Ramos (cell line): ENCODE results near the gene PLCXD3.

Experiments used
- in situ Hi-C: fragments of 300-500 bp; cut with MboI; formaldehyde crosslinking; loops from one replicate; pipeline ENCODE4 v1.14.3; 2022; ENCODE audit warnings: low sequenced_read_pairs; ENCODE audit not compliant: unreplicated experiment

PLCXD3 gene, protein sequence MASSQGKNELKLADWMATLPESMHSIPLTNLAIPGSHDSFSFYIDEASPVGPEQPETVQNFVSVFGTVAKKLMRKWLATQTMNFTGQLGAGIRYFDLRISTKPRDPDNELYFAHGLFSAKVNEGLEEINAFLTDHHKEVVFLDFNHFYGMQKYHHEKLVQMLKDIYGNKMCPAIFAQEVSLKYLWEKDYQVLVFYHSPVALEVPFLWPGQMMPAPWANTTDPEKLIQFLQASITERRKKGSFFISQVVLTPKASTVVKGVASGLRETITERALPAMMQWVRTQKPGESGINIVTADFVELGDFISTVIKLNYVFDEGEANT

DNA sequence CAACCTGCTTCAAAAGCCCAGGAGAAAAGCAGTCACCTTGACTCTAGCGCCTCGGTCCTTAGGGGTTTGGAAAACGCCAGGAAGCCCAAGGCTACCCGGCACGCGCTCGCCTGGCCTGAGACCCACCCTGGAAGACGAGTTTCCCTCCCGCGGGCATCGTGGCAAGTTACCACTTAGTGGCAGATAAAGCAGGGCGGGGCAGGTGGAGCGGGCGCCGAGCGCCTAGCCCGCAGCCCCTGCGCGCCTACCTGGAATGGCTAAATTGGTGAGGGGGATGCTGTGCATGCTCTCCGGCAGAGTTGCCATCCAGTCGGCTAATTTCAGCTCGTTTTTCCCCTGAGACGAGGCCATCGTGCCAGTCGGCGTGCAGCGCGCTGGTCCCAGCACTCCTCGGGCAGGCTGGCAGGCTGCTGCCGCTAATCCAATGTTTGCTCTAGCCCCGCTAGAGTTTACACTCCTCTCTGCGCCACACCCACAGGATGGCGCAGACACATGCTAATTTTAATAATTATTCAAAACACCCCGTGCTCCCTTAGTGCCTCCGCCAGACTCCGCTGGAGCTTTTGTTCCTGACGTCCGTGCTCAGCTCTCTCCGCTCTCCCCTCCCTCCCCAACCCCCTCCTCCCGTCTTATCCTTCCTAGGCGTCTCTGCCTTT lies at the start of gene PLCXD3:
Gene PLCXD3, minus strand, starts transcription at position 426 of the 656 bp plus-strand sequence. Its CDS starts 75 bp downstream, at position 351.
- in situ Hi-C loops, result no loop called here

DNA sequence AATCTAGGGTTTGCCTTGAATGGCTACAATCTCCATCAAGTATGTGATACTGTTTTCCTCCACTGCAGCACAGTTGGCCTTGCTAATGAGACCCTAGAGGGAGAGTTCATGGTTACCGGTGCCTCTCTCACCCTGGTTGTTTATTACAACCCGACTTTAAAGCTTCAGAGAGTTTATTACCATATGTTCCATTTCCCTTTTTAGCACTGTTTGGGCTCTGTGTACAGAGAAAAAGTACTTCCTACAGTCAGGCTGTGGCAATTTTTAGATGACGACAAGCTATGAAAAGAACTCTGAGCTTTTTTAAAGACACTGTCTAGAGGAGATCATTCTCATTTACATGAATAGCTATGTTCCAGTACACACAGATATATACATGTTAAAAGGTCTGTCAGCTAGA lies 48.8 kb upstream of the PLCXD3 start:
- in situ Hi-C loops, result no loop called here

DNA sequence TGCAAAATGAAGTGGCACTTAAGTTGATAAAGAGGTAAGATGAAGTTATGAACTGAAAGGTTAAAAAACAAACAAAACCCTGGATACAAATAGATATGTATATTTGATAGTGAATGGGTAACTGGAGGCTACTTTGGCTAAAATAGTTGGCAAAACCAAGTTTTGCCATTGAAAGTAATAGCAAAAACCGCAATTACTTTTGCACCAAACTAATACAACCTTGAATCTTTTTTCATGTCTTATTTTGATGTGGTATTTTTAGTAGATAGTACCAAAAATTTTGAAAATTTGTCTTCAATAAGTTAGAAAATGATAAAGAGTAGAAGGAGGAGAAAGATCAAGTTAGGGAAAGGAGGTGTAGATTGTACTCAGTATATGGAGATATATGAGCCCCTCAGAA lies 47.9 kb upstream of the PLCXD3 start:
- in situ Hi-C loops, result no loop called here

DNA sequence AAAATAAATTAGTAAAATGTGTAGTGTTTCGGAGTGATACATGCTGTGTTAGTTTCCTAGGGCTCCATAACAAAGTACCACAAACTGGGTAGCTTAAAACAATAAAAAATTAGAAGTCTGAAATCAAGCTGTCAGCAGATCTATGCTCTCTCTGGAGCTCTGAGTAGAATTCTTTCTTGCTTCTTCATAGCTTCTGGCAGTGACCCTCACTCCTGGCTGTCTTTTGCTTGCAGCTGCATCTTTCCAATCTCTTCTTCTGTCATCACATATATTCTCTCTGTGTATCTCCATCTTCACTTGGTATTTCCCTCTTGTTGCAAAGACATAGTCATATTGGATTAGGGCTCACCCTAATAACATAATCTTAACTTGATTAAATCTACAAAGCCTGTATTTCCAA lies 37.6 kb upstream of the PLCXD3 start:
- in situ Hi-C loops, result no loop called here

DNA sequence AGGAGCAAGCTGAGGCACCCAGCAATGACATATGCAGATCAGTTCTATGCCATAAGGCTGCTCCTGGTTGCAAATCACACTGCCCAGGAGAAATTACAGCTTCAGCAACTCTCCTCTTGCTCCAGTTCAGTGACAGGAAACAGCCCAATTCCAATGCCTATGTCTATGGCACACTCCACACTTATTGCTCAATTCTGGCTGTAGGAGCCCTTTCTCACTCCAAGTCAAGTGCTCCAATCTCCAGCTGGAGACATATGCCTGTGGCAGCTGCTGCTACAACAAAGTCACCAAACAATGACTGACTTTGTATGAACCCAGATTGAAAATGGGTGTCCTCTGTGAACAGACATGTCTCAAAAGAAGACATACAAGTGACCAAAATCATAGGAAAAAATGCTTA lies 31.8 kb upstream of the PLCXD3 start:
- in situ Hi-C loops, result no loop called here

DNA sequence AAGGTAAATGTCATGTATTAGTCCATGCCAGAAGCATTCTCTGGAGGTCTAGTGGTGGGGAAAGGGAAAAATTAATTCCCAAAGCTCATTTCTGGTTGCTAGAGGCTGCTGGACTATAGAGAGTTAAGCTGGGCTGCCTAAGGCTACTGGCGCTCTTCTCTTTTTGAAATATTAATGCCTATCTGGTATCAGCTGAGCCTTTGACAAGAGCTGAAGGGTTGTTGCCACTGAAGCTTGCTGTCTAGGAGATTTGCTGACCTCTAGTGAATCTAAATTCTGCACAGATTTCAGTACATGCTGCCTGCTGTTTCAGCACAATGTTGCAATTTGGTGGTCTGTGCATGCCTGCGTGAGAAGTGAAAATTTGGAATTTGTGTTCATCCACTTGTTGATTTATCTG lies 29.1 kb upstream of the PLCXD3 start:
- in situ Hi-C loops, result no loop called here

DNA sequence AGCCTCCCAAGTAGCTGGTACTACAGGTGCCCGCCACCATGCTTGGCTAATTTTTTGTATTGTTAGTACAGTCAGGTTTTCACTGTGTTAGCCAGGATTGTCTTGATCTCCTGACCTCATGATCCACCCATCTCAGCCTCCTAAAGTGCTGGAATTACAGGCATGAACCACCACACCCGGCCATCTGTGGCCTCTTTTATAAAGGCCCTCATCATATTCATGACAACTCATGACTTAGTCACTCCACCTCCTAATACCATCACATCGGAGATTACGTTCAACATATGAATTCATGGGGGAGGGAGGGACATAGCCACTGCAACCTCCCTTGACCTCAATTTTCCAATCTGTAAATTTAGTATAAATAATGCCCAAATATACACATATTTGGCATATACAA lies 27.2 kb upstream of the PLCXD3 start:
- in situ Hi-C loops, result no loop called here

DNA sequence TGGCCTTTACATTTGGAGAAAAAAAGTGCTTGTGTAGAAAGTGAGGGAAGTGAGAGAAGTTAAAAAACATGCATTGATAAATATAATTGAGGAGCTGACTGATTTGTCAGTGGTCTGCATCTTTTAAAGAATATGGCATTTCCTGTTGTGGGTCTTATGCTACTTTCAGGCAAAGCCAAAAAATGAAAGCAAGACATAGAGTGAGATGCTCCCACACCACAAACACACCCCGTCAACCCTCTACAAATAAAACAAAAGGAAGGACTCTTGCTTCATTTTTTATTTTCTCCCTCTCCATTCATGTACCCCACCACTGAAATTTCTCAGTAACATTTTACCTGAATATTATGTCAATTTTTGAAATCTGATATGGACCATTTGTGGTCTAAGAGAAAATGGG lies 22.1 kb upstream of the PLCXD3 start:
- in situ Hi-C loops, result no loop called here

DNA sequence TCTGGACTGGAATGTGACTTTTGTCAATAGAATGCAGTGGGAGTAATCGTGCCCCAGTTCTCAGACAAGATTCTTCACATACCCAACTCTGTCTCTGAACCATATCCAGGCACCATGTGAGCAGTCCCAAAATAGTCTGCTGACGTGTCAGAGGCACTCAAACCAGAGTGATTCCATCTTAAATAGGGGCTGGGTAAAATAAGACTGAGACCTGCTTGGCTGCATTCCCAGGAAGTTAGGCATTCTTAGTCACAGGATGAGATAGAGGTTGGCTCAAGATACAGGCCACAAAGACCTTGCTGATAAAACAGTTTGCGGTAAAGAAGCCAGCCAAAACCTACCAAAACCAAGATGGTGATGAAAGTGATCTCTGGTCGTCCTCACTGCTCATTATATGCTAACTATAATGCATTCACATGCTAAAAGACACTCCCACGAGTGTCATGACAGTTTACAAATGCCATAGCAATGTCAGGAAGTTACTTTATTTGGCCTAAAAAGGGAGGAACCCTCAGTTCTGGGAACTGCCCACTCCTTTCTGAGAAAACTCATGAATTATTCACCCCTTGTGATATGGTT lies 16.9 kb upstream of the PLCXD3 start:
- in situ Hi-C loops, result no loop called here

DNA sequence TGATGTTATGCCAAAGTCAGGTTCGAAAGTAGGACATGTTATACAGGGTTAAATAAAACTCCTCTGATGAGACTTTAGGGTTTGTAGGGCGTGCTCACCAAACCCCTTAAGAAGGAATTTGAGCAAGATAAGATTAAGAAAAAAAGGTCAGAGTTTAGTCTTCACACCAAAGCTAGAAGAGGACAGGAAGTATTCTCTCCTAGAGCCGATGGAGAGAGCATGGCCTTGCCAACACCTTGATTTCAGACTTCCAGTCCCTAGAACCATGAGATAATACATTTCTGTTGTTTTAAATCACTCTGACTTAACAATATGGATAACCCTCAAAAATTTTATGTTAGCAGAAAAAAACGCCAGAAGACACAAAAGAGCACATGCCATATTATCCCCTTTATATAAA lies 16.3 kb upstream of the PLCXD3 start:
- in situ Hi-C loops, result no loop called here

DNA sequence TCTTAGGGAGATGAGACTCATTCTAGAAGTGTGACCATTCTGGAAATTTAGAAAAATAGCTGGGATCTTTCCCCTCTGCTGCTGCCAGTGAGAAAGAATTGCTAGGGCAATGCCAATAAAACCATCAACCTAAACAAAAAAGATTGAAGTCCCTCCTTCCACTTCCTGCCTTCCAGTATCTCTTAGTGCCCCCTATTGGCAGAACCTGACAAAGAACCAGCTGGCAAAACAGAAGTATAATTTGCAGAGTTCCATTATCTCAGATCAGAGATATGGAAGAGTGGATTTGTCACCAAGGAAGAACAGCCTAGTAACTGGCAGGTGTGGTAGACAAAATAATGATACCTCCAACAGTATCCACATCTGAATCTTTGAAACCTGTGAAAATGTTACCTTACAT lies 13.8 kb upstream of the PLCXD3 start:
- in situ Hi-C loops, result no loop called here

DNA sequence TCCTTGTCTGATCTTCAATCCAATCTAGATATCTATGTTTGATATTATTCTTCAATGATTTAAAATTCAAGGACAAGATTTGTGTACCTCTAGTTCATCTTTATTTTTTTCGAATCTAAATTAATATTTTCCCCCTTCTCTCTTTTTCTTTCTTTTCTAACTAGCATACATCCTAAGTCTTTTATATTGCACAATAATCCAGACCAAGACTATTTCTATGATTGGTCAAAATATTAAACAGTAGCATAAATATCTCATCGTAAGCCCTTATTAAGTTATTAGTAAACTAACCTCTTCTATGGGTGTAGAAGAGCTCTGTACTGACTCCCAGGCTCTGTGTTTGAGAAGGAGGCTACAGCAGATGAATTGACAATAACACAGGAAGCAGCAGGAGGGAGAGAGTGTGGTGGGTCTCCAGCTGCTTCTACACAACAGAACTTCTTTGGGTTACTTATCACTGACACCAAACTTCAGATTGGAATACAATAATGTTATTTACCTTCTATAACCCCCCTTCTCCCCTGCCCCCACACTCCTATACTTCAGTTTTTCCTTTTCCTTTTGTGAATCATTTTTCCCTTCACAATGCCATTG lies 11.9 kb upstream of the PLCXD3 start:
- in situ Hi-C loops, result no loop called here

DNA sequence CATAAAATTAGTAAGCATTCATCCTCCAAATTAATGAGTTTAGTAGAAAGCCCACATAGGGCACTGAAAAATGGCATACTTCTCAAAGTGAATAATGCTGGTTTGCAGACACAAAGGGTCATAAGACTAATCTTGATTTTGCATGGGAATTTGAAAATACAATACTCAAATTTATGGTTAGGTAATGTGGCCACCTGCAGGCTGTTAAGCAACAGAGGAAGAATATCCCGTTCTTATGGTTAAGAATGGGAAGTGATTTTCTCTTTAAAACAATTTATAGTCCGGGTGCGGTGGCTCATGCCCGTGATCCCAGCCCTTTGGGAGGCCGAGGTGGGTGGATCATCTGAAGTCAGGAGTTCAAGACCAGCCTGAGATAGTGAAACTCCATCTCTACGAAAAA lies 9.4 kb upstream of the PLCXD3 start:
- in situ Hi-C loops, result no loop called here

DNA sequence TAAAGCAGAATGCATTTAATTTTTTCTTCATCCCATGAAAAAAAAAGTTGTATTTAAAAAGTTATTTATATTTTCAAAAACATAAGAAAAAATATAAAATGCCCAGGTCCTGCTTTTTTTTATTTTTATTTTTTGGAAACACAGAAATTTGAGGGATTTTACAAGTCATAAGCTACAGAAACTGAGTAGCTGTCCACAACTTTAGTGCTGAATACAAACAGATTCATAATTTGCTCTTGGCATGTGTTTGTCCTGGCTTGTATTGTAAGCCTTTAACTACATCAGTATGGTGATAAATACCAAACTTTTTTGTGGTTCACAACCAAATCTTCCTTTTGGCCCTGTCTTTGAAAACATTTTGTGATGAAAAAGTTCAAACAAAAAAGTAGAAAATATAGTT lies 7.5 kb upstream of the PLCXD3 start:
- in situ Hi-C loops, result no loop called here

DNA sequence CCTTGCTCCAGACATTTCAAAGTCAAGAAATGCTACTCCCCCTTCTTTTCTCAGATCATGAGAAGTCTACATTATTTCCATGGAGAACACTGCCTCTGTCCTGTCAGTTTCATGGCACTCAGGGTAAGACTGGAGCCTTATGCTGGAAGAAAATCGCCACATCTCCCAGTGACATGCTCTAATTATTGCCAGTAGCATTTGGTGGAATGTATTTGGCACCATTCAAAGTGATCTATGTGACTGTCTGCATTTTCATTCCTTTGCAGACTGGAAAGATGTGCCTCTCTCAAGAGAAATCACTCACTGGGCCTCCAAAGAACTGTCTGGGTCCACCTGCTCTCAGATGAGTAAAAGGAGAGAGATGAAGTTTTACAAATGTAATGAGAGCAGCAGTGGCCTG lies 840 bp upstream of the PLCXD3 start:
- in situ Hi-C loops, result no loop called here

DNA sequence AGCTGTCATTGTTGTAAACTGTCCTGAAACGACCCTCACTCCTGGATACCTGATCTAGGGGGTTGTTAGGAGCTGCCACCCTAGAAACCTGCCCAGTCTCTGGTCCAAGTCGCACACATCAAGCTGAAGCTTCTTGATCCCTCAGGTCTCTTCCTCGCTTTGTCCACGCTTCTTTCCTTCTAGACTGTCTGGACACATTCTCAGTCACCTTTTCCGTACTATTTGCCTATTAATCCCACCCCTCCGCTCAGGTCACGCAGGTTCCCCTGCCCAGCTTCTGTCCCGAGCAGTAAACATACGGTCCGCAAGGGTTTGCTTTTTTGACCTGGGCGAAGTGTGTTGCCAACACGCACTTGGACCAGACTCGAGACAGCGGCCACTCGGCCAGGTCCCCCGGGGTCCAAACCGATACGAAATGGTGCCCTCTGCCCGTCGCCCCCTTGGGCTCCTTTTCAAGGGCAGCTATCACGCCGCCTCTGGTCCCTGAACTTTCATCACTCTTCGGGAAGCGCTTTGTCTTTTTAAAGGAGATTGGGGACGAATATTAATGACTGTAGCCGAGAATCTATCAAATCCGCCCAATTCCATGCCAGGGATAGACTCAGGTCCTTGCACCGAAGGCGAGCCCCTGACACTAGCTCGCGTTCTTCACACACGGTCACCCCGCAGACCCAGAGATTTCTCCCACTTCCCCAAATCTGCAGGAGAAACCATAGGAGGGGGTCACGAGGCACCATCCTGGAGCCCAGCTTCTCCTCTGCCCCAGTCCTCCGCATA lies 814 bp downstream of the PLCXD3 start:
- in situ Hi-C loops, result no loop called here

DNA sequence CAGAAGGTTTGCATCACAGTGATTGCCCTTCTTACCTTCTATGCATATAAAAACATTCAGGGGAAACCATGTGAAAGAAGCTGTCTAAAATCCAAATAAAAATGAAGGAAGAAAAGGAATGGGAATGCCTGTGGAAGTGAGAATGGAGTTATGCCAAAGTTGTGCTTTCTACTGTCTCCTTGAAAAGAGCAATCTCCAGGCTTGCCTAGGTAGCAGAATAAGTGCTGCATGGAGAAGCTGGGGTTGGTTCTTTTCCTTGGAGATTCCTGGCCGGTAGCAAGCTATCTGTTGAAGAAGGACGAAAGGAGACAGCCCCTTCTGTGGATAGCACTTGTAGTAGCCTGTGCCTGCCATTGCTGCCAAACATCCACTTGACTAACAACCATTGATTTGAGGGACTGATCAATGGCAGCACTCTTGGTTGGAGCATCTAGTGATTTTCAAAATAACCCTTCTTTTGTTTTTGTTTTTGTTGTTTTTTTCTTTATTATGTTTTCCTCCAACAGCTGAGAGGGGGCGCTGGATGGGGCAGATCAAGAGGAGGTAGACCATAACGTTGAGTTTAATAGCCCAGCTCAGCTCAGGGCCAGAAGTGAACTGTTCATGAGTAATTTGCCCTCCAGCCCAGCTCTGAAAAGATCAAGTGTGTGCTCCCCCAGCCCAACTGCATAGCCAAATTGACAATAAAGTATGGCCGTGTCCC lies 1.6 kb downstream of the PLCXD3 start:
- in situ Hi-C loops, result no loop called here

DNA sequence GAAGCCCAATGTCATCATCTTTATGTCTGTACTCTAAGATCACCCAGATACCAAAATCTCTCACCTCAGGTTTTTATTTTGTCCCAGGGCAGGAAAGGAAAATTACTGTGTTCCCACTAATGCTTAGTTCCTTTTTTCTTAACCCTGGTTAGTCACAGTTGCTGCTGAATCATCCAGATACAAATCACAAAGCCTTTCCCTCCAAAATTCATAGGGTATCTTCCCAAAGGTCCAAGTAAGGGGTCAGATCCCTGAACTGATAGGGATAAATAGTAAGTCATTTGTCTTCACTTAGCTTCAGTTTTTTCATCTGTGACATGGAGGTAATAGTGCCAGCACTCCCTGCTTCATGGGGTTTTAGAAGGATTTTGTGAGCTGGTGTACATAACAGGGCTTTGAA lies 2.2 kb downstream of the PLCXD3 start:
- in situ Hi-C loops, result no loop called here

DNA sequence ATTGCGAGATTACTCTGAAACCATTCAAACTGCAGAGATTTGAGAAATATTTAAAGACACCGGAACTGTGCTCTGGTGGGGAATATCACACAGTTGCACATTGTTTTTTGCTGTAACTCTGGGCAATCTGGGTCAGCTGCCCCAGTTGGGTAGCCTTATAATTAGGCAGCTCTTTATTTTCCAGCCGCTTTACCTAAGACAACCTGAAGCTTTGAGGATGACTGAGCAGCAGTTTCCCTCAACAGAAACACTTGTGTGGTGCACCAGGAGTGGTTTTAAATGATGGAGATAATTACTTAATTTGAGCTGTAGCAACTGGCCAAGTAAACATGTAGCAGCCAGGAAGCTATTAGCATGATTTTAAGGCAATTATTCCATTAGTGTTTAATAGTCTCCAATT lies 2.9 kb downstream of the PLCXD3 start:
- in situ Hi-C loops, result no loop called here

DNA sequence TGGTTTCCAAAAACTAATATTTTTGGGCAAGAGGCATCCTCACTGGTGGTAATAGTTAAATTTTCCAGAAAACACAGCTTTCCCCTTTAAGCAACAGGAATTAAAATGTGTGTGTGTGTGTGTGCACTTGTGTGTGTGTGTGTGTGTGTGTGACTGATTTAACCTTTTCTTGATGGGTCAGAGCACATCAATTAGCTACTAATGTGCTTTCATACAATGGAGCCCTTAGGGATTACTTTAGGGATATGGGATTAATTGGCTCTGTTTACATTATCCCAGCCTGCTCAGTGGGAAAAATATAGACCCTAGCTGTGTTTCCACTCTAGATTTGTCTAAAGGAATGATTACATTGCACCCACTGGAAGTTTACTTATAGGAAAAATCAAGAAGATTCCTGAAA lies 6.5 kb downstream of the PLCXD3 start:
- in situ Hi-C loops, result no loop called here
